GM10847 (cell line): ENCODE results near the gene NOSTRIN.

Experiments used
- POLR2A ChIP-seq: IDR thresholded peaks from 2 replicates; pipeline ENCODE4 v1.6.1; 2011; ENCODE audit not compliant: insufficient read length; ENCODE audit errors: extremely low read depth

The NOSTRIN gene

DNA sequence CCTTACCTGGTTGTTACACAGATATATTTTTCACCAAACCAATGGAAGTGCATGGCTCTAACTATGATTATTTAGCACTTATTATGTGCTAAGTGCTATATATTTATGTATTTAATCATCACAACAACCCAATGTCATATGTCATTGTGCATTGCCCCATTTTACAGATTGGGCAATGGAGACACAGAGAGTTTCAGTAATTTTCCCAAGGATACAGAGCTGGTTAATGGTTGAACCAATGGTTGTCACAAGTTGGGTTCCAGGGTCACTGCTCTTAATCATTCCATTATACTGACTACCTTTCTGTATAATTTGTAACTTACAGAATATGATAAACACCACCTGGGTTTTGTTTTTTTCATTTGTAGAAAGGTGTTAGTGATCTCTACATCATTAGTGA, 29.2 kb downstream of the NOSTRIN start:
- no peak for TF ChIP-seq POLR2A

DNA sequence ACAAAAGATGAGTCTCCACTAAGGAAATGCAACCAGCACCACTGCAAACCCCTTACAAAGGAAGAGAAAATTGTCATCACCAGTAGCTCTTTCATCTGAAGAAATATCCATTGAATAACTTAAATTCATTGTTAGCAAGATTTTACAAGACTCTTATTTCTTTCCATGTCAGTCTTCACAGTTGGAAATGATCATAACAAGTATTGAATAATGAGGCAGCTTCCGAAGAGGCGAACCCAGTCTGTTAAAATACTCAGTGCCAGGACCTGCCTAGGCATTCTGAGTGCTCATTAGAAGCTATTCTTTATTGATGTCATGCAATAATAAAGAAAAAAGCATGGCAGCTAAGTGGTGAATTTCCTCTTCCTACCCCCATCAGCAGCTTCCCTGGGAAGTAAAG, 33.5 kb downstream of the NOSTRIN start:
- no peak for TF ChIP-seq POLR2A

GRCh38 chr2:168841445-168841844, 39.0 kb downstream of the NOSTRIN start:
- TF ChIP-seq POLR2A, result no peak

- no peak for TF ChIP-seq POLR2A
Observed at GRCh38 chr2:168843253-168843652, 40.8 kb downstream of the NOSTRIN start.

GRCh38 chr2:168848225-168848624, 45.8 kb downstream of the NOSTRIN start:
- TF ChIP-seq POLR2A, result no peak

DNA sequence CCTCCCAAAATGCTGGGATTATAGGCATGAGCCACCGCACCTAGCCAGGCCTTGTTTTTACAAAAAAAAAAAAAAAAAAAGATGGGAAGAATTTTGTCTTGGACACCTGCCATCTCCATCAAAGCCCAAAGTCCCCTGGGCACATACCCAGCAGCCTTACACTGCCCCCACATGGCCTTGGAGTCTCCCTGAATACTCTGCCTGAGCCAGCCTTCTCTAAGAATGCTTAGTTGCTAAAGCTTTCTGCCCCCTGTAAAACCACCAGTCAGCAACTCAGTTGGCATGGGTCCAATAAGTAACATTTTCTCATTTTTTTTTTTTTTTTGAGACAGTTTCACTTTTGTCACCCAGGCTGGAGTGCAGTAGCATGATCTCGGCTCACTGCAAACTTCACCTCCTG, 47.2 kb downstream of the NOSTRIN start:
- TF ChIP-seq POLR2A, result no peak

GRCh38 chr2:168850846-168851245, 48.4 kb downstream of the NOSTRIN start:
- no peak for TF ChIP-seq POLR2A

- no peak for TF ChIP-seq POLR2A
Observed at GRCh38 chr2:168851674-168852320, 49.4 kb downstream of the NOSTRIN start.

- no peak for TF ChIP-seq POLR2A
Observed at GRCh38 chr2:168852481-168852880, 50.0 kb downstream of the NOSTRIN start.

DNA sequence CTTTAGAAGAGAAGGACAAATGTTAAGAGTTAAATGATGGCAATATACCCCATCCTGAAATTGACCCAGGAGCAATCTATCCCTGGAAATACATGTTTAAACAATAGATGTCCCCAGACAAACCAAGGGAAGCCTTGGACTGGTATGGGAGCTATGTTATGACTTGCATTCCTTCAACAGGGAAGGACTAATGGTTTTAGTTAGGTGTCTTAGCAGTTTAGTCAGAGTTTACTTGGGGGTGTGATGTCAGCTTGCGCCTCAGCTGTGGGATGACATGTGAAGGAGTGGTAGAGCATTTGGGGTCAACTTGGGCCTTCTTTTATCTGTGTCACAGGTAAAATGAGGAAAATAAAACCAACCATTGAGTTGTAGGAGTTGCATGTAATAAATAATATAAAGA, 51.0 kb downstream of the NOSTRIN start:
- no peak for TF ChIP-seq POLR2A

- TF ChIP-seq POLR2A, result no peak
Observed at GRCh38 chr2:168854651-168855050, 52.2 kb downstream of the NOSTRIN start.

GRCh38 chr2:168855601-168856000, 53.2 kb downstream of the NOSTRIN start:
- no peak for TF ChIP-seq POLR2A

- TF ChIP-seq POLR2A, result no peak
Observed at GRCh38 chr2:168858146-168858545, 55.7 kb downstream of the NOSTRIN start.

DNA sequence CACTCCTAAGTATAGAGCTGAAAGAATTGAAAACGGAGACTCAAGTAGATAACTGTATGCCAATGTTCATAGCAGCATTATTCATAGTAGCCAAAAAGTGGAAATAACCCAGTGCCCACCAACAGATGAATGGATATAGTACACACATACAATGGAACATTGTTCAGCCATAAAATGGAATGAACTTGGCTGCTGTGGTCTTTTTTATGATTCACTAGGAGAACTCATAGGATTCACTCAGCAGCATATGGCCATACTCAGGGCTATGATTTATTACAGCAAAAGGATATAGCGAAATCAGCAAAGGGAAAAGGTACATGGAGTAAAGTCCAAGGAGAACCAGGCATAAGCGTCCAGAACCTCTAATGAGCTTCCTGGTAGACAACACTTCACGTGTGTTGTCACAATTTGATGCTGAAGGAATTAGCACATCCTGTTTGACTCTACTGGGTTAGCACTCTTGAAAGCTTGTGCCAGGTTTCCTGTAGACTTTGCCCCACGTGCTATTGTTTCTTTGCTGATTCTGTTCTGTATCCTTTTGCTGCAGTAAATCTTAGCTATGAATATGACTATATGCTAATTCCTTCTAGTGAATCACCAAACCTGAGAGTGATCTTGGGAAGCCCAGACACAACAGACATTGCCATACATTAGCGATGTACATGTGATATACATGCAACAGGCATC, 72.1 kb downstream of the NOSTRIN start:
- TF ChIP-seq POLR2A, result no peak

DNA sequence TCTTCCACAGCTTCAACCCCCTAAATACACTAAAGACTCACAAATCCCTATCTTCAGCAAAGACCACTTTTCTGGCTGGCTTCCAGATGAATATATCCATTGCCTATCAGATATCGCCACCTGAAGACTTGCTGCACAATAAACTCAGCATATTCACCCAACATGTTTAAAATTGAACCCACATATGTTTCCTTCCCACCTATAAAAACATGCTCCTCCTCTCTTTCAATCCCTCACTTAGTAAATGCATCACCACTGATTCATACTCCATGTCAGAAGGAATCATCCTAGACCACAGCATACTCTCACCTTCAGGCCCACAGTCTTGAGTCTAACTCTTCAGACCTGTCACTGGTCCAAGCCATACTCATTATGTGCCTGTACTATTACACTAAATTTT, 82.5 kb downstream of the NOSTRIN start:
- TF ChIP-seq POLR2A, result no peak

DNA sequence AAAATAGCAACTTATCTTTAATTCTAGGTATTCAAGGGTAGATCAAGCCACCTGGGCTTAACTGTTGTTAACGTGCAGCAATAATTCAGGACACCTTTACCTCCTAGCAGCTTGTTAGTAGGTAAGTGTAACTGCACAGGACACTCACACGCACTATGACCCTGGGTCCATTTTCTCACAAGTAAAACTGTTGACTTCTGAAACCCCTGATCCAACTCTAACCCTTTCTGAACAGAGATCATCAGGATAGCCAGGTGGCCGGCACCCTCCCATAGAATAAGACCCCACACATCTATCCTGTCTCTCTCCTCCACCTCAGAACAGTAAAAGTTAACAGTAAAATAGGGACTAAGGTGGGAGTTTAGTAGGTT, 87.2 kb downstream of the NOSTRIN start:
- TF ChIP-seq POLR2A, result no peak
